GM21447 (cell line): ENCODE data around the gene FAM98B.

Experiments used
- ATAC-seq: cut with Tn5 transposase; IDR thresholded peaks from one replicate; pipeline ENCODE4 v1.9.1; 2021; ENCODE audit not compliant: unreplicated experiment

The FAM98B gene

GRCh38 chr15:38535491-38536200, 81.7 kb downstream of the FAM98B start:
- ATAC-seq: no peak

GRCh38 chr15:38536201-38536676, 82.3 kb downstream of the FAM98B start:
- ATAC-seq: no peak
